Measurements from ENCODE around the gene USP13.

Gene USP13

DNA sequence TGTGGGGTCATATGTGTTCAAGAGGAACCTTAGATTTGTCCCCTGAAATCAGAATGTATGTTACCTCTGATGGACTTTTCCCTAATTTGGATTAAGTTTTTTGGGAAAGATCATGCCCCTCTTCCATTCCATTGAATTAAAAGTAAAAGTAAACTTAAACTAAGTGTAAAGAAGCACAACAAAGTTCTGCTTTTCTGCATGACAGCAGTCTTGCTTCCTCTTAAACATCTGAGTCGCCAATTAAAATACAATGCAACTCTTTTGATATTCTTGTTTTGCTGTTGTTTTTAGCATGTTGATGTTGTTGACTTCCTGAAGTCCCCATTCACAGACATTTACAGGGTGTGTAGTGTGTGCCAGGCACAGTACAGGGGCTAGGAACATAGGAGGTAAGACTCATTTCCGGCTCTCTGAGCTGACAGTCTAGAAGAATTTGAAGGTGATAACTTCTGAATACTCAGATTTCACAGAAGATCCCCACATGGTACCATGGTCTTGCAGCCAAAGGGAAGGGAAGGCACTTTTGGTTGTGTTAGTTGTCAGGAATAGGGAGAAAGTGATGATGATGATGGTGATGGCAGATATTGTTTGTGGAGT, 45.0 kb downstream of the USP13 start:
- DNase-seq (ENCODE audit: low read depth in 2 of 2, low spot score in 1 of 2): no peak

DNA sequence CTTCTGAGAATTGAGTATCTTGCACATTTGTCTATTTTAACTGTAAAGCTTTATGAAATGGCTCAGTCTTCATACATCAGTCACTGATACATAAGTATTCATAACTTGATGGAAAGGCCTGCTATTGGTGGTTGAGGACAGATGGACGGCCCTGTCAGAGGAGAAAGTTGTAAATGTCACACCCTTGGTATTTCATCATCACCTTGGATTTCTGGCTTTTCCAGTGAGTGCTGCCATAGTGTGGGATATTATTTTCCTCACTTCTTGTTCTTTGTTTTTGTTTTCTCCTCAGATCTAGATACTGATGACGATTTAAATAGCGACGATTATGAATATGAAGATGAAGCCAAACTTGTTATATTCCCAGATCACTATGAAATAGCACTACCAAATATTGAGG, 47.9 kb downstream of the USP13 start:
- DNase-seq (ENCODE audit: low read depth in 2 of 2, low spot score in 1 of 2): no peak

DNA sequence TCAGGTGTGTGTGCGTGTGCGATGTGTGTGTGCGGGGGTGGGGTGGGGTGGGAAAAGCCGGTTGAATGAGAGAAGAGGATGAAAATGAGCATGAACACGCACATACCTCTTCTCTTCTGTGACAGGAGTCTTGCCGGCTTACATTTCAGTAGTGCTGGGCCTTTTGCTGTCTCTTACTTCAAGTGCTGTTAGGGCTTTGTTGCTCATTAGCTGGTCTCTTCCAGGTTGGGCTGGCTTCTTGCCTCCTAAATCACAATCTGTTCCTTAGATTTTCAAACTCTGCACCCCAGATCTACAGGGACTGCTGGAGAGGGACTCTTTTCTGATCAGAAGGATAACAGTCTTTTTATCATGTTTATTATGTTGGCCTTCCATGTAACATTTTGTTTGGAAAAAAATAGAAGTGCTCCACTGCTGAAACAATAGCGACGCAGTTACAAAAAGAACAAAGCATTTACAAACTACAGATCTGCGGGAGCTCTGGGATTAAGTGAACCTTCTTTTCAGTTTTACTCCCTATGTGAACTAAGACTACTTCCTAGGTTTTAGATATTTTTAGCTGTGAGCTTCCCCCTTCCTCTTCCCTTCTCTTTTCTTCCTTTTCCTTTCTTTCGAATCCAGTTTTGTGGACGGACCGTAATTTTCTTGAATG, 48.5 kb downstream of the USP13 start:
- no peak for DNase-seq (ENCODE audit: low read depth in 2 of 2, low spot score in 1 of 2)

- DNase-seq (ENCODE audit: low read depth in 2 of 2, low spot score in 1 of 2): no peak
Observed at GRCh38 chr3:179702271-179702947, 49.6 kb downstream of the USP13 start.

GRCh38 chr3:179703816-179704215, 51.0 kb downstream of the USP13 start:
- no peak for DNase-seq (ENCODE audit: low read depth in 2 of 2, low spot score in 1 of 2)

- DNase-seq (ENCODE audit: low read depth in 2 of 2, low spot score in 1 of 2): no peak
Observed at GRCh38 chr3:179706233-179706632, 53.4 kb downstream of the USP13 start.

DNA sequence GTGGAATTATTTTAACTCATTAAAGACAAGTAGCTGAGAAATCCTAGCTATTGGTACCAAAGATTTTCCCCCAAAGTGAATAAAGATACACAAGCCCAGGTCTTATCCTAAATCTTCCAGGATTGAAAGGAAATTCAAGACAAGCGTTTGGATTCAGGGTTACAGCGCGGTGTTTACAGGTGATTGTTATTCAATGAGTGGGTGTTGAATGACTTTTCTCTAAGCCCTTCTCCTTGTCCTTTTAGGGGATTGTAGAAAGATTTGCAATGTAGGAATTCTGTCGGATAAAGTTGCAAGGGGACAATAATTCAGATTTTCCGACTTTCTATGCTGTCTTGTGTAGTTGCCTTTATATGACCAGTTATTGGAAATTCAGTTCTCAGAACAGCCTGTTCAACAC, 57.2 kb downstream of the USP13 start:
- DNase-seq (ENCODE audit: low read depth in 2 of 2, low spot score in 1 of 2): no peak

GRCh38 chr3:179713643-179714090, 60.8 kb downstream of the USP13 start:
- no peak for DNase-seq (ENCODE audit: low read depth in 2 of 2, low spot score in 1 of 2)

- DNase-seq (ENCODE audit: low read depth in 2 of 2, low spot score in 1 of 2): no peak
Observed at GRCh38 chr3:179715582-179715981, 62.7 kb downstream of the USP13 start.

GRCh38 chr3:179716226-179716625, 63.4 kb downstream of the USP13 start:
- DNase-seq (ENCODE audit: low read depth in 2 of 2, low spot score in 1 of 2): no peak

DNA sequence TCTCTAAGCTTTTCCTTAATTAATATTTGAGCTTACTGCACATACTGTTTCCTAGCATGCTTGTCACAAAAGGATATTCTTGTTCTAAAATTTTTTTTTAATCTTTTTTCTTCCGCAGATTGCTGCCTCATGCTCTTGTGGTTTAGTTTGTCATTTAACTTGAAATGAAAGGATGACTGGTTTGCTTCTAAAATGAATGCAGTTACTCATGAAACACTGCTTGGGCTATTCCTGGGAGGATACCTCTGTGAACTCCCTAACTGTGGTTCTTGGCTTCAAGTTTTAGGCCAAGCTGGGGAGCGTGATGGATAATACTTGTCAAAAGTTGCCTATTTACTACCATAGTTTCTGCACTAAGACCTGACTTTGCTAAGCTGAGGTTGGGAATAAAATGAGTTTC, 64.0 kb downstream of the USP13 start:
- DNase-seq (ENCODE audit: low read depth in 2 of 2, low spot score in 1 of 2): no peak

DNA sequence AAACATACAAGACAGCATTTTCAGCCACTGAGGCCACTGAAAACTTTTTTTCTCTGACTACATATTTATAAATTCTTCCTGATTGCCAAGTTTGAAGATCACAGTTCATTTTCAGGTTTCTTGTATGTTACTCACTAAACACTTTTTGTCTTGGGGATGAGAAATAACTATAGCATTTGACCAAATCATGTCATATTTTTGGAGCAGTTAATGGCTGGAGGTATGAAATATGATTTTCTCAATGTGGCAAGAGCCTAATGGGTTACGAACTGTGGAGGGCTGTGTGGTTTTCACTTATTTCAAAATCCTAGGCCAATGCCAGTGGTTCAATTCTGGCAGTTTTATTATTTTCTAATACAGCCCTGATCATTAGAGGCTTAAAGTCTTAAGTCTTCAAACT, 64.4 kb downstream of the USP13 start:
- DNase-seq (ENCODE audit: low read depth in 2 of 2, low spot score in 1 of 2): no peak

GRCh38 chr3:179719048-179719734, 66.4 kb downstream of the USP13 start:
- DNase-seq (ENCODE audit: low read depth in 2 of 2, low spot score in 1 of 2): no peak

DNA sequence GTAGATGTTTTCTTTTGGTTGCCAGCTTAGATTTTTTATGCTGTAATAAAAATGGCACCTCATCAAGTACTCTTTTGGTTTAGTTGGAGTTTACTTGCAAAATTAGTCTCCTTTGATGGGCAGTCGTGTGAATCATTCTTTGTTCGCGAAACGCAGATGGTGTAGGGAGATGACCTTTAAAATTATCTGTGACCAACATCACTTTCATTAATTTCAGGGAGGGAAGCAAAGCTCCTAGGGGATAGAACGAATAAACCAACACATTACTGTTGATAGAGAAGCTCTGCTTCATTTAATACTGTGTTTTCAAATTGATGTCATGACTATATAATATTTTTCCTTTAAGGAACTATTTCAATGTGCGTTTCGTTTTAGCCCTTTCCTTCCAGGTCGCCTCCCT, 67.4 kb downstream of the USP13 start:
- no peak for DNase-seq (ENCODE audit: low read depth in 2 of 2, low spot score in 1 of 2)

- DNase-seq (ENCODE audit: low read depth in 2 of 2, low spot score in 1 of 2): no peak
Observed at GRCh38 chr3:179723617-179724016, 70.8 kb downstream of the USP13 start.

- DNase-seq (ENCODE audit: low read depth in 2 of 2, low spot score in 1 of 2): no peak
Observed at GRCh38 chr3:179726075-179726699, 73.3 kb downstream of the USP13 start.

- no peak for DNase-seq (ENCODE audit: low read depth in 2 of 2, low spot score in 1 of 2)
Observed at GRCh38 chr3:179729086-179729485, 76.2 kb downstream of the USP13 start.

DNA sequence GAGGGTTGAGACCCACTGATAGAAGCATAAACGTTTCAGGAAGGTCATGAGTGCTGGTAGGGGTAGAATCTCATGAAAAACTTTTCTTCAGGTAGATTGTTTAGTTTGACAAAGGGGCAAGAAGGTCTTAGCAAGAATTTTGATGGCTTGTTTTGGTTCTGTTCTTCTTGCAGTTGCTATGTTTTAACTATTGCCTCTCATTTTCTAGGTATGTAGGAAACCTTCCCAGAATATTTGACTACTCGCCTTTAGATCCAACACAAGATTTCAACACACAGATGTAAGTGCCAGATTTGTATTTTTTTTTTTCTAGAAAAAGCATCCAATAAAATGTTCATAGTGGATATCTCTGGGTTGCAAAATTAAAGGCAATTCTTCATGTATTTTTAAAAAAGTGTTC, 77.1 kb downstream of the USP13 start:
- no peak for DNase-seq (ENCODE audit: low read depth in 2 of 2, low spot score in 1 of 2)

- no peak for DNase-seq (ENCODE audit: low read depth in 2 of 2, low spot score in 1 of 2)
Observed at GRCh38 chr3:179730506-179730905, 77.7 kb downstream of the USP13 start.

- no peak for DNase-seq (ENCODE audit: low read depth in 2 of 2, low spot score in 1 of 2)
Observed at GRCh38 chr3:179731544-179731943, 78.7 kb downstream of the USP13 start.

- DNase-seq (ENCODE audit: low read depth in 2 of 2, low spot score in 1 of 2): no peak
Observed at GRCh38 chr3:179732661-179733348, 80.0 kb downstream of the USP13 start.
